WERI-Rb-1 (cell line): ENCODE results near the gene BRMS1.

ENCODE experiments used
- DNase-seq: peaks from one replicate; pipeline ENCODE4 v3.0.0-alpha.2; 2020
- H3K27ac ChIP-seq: fragments of 250-450 bp; sonication (Bioruptor Pico); 2 replicates; pipeline ENCODE4 v1.5.1; 2020; ENCODE audit warnings: mild to moderate bottlenecking, moderate library complexity
- H3K27me3 ChIP-seq: fragments of 250-450 bp; sonication (Bioruptor Pico); 2 replicates; pipeline ENCODE4 v1.5.1; 2021; ENCODE audit warnings: mild to moderate bottlenecking, low read depth, moderate library complexity; ENCODE audit not compliant: insufficient read depth, severe bottlenecking
- H3K36me3 ChIP-seq: fragments of 250-450 bp; sonication (Bioruptor Pico); 2 replicates; pipeline ENCODE4 v1.5.1; 2020; ENCODE audit warnings: mild to moderate bottlenecking, moderate library complexity
- H3K4me3 ChIP-seq: 2 replicates; pipeline ENCODE4 v1.5.1; 2011; ENCODE audit warnings: low read depth, mild to moderate bottlenecking, control low read depth, low read length
- H3K9me3 ChIP-seq: fragments of 250-450 bp; sonication (Bioruptor Pico); 2 replicates; pipeline ENCODE4 v1.5.1; 2021; ENCODE audit warnings: mild to moderate bottlenecking, moderate library complexity; ENCODE audit not compliant: severe bottlenecking
- CTCF ChIP-seq: IDR thresholded peaks from 2 replicates; pipeline ENCODE4 v1.5.1; 2011; ENCODE audit warnings: low read depth, mild to moderate bottlenecking, control low read depth, inconsistent platforms, low read length

BRMS1 gene

DNA sequence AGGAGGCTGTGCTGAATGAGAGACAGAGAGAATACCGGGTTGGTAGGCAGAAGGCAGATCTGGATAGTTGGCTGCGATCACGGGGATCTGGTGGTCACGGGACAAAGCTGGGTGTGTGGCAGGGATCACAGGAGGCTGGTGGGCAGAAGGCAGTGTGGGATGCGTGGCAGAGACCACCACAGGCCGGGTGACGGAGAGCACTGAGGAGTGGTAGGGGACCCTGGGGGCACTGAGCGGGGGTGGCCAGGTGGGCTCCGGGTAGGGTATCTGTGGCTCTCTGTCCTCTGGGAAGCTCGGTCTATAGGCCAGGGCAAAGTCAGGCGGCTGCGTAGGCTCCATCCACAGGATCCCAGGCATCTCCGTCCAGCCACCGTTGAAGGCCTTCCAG lies 29.4 kb downstream of the BRMS1 start:
- no peaks in the 10 kb centered on the region for H3K36me3 ChIP-seq
- DNase-seq = no peak
- H3K9me3 ChIP-seq = peaks cover 3% of the 10 kb centered on the region
- no peaks in the 10 kb centered on the region for H3K27me3 ChIP-seq
- no peak for TF ChIP-seq CTCF
- no peak overlapping the region for H3K27ac ChIP-seq
- H3K4me3 ChIP-seq = no peak overlapping the region

DNA sequence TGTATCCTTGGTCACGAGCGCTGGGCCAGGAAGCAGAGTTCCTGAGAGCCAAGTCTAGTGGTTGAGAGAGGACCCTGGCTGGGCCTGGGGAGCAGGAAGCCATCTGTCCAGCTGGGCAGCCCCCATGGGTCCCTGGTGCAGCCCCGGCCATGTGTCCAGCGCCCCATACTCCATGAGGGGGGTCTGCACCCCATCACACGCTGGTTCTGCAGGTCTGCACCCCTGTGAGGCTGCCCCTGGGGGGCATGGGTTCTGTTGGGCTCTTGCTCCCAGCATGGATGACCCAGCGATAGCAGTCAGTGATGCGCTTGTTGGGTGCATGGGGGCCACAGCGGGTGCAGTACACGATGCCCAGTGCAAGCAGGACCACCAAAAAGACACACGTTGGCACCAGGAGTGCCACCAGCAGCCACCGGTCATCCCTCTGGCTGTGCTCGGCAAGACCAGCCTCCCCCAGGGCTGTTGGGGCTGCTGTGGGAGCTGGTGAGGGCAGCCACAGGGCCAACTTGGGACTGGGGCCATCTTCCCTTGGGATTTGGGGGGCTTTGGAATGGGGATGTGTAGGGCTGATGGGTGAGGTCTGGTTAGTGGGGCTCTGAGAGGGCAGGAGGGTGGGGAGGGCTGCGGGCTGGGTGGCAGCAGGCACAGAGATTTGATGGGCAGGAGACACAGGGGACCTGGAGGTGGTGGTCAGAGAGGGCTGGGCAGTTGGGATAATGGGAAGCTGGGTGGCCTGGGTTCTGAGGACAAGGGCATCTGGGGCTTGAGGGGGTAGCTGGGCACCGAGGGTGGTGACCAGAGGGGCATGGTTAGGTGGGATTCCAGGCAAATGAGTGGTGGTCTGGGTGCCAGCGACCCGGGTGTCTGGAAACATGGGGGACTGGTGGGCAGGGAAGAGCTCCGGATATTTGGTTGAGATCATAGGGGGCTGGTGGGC lies 30.1 kb downstream of the BRMS1 start:
- no peak for DNase-seq
- Histone ChIP-seq H3K4me3 (no peak overlapping the region), H3K9me3 (no peaks in the 10 kb centered on the region), H3K27me3 (no peaks in the 10 kb centered on the region), H3K36me3 (no peaks in the 10 kb centered on the region), H3K27ac (no peak overlapping the region; the same call in 1 of the 2 replicates)
- no peak for TF ChIP-seq CTCF

DNA sequence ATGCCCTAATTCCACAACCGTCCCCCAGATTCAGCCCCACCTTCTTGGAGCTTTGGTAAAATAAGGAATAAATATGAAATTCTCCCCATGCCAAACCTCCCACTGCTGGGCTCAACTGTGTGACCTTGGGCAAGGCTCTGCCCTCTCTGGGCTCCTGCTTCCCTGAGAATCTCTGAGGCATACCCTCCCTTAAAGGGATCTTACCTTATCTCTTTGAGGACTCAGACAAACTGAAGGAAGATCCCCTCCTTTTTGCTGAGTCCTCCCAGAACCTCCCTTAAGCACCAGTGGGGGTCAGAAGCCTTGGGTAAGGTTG lies 30.8 kb downstream of the BRMS1 start:
- no peaks in the 10 kb centered on the region for H3K36me3 ChIP-seq
- no peak for DNase-seq
- peak overlapping the region; percentile 85 for H3K27ac ChIP-seq
- no peak overlapping the region for H3K4me3 ChIP-seq
- no peaks in the 10 kb centered on the region for H3K9me3 ChIP-seq
- H3K27me3 ChIP-seq = no peaks in the 10 kb centered on the region
- TF ChIP-seq CTCF = no peak

DNA sequence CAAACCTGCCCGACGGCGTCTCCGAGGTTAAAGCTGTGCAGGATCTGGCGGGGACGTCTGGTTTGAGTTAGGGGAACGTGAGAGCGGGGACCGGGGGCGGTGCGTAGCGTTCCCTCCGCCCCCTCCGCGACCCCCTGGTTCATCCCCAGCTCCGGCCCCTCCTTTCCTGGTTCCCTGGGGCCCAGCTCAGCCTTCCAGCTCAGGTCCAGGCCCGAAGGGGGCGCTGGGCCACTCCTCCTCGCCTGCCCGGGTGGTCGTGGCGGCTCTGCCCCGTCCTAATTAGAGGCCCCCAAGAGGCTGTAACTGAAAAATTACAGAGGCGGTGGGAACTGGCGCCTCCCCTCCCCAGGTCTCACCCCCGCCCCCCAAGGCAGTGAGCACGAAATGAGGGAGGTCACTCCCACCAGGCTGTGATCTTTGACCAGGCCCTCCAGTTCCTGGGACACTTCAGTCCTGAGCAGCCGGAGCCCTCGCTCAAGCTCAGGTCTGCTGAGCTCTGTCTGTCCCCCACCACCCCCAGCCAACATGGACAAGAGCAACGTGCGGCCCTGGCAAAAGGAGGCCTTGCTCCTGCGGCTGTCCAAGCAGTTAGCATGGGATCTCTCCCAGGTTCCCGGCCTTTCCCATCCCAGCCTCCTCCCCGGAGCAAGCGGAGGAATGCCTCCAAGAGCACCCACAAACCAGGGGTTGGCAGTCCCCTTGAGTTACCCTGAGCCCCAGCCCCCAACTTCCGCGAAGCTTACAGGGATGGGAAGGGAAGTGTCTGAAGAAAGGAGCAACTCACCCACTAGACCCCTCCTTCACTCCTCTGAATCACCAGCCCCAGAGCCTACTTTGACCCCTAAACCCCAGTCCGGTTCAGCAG lies 31.4 kb downstream of the BRMS1 start:
- H3K27ac ChIP-seq = peak overlapping the region; percentile 85
- no peaks in the 10 kb centered on the region for H3K27me3 ChIP-seq
- H3K9me3 ChIP-seq = no peaks in the 10 kb centered on the region
- peak; percentile 53 for DNase-seq
- peak overlapping the region; percentile 49 for H3K4me3 ChIP-seq
- TF ChIP-seq CTCF = peak; percentile 38
- no peaks in the 10 kb centered on the region for H3K36me3 ChIP-seq

GRCh38 chr11:66312549-66313320 lies 32.2 kb downstream of the BRMS1 start:
- peak; percentile 99 for DNase-seq
- Histone ChIP-seq H3K4me3 (peak overlapping the region; percentile 69), H3K27me3 (no peaks in the 10 kb centered on the region), H3K9me3 (no peaks in the 10 kb centered on the region), H3K27ac (peak overlapping the region; percentile 85), H3K36me3 (no peaks in the 10 kb centered on the region)
- no peak for TF ChIP-seq CTCF
